HG03558 (cell line): ENCODE results near the gene FAM219B.
"Not testable (repeated sequence)": the region's sequence is repeated elsewhere in the genome, so short reads cannot be mapped to it uniquely, and the experiment has no call there.

Source experiments
- ATAC-seq: cut with Tn5 transposase; IDR thresholded peaks from one replicate; pipeline ENCODE4 v1.9.1; 2021; ENCODE audit warnings: moderate number of reproducible peaks; ENCODE audit not compliant: unreplicated experiment; ENCODE audit errors: extremely low read depth

Gene FAM219B

GRCh38 chr15:74906450-74907162 lies at the start of gene FAM219B:
TSS of gene FAM219B (minus strand) at chr15:74906851. CDS start at chr15:74906800, 51 bp downstream.
- peak; percentile 65 for ATAC-seq

- no peak for ATAC-seq
Observed at GRCh38 chr15:74955796-74956647, 49.4 kb upstream of the FAM219B start.

GRCh38 chr15:74955017-74955416 lies 48.4 kb upstream of the FAM219B start:
- no peak for ATAC-seq

- no peak for ATAC-seq
Observed at GRCh38 chr15:74954515-74954914, 47.9 kb upstream of the FAM219B start.

GRCh38 chr15:74951006-74951405 lies 44.4 kb upstream of the FAM219B start:
- ATAC-seq: no peak

- no peak for ATAC-seq
Observed at GRCh38 chr15:74950078-74950908, 43.6 kb upstream of the FAM219B start.

GRCh38 chr15:74937590-74938371 lies 31.1 kb upstream of the FAM219B start, which contains the start of gene COX5A:
TSS of gene COX5A (minus strand) at chr15:74938073. CDS start at chr15:74938014, 59 bp downstream.
- peak; percentile 66 for ATAC-seq

GRCh38 chr15:74937272-74937589 lies 30.6 kb upstream of the FAM219B start:
- ATAC-seq: no peak

- ATAC-seq: not testable (repeated sequence)
Observed at GRCh38 chr15:74935193-74935592, 28.5 kb upstream of the FAM219B start.

- no peak for ATAC-seq
Observed at GRCh38 chr15:74933573-74933972, 26.9 kb upstream of the FAM219B start.

GRCh38 chr15:74928771-74929198 lies 22.1 kb upstream of the FAM219B start:
- no peak for ATAC-seq

- no peak for ATAC-seq
Observed at GRCh38 chr15:74924525-74924924, 17.9 kb upstream of the FAM219B start.

GRCh38 chr15:74920456-74920855 lies 13.8 kb upstream of the FAM219B start:
- ATAC-seq: no peak

GRCh38 chr15:74917676-74918075 lies 11.0 kb upstream of the FAM219B start:
- no peak for ATAC-seq

GRCh38 chr15:74913799-74914198 lies 7.1 kb upstream of the FAM219B start:
- not testable (repeated sequence) for ATAC-seq

- ATAC-seq: no peak
Observed at GRCh38 chr15:74913041-74913440, 6.4 kb upstream of the FAM219B start.

GRCh38 chr15:74908635-74909034 lies 2.0 kb upstream of the FAM219B start:
- ATAC-seq: no peak

- no peak for ATAC-seq
Observed at GRCh38 chr15:74907163-74907870, 666 bp upstream of the FAM219B start.

- no peak for ATAC-seq
Observed at GRCh38 chr15:74906067-74906449, 593 bp downstream of the FAM219B start.
